ENCODE results near the gene NR3C2. TPM values are rescaled to one million over a fixed set of nuclear protein-coding genes. Genes with fewer than 3 reads are reported as not detected.
"Not testable (repeated sequence)": the region's sequence is repeated elsewhere in the genome, so short reads cannot be mapped to it uniquely, and the experiment has no call there.

The NR3C2 gene
- total RNA-seq, 2 donors from 2014 or later: 14.6 to 17.4 TPM

- TF ChIP-seq POLR2AphosphoS5 (IDR thresholded peaks at IDR 0.05) (no peak), POLR2A (IDR thresholded peaks at IDR 0.05) (no peak), CTCF (IDR thresholded peaks at IDR 0.05) (no peak)
- WGBS: 79% methylated on average over 4 of the region's 4 CpGs
- H3K4me3 ChIP-seq: no peak overlapping the region
- no peak for DNase-seq (ENCODE audit: low spot score)
- no peaks in the 10 kb centered on the region for H3K36me3 ChIP-seq
- H3K27ac ChIP-seq: no peak overlapping the region
- no peaks in the 10 kb centered on the region for H3K9me3 ChIP-seq
- no peaks in the 10 kb centered on the region for H3K27me3 ChIP-seq (replicated peaks; ENCODE audit: insufficient read depth)
- intact Hi-C loops (cut with DNase I): no loop called here
- H3K4me1 ChIP-seq (replicated peaks): no peaks in the 10 kb centered on the region
Observed at GRCh38 chr4:148143174-148143573, 299.0 kb downstream of the NR3C2 start.

GRCh38 chr4:148141501-148141900 lies 300.7 kb downstream of the NR3C2 start:
- Histone ChIP-seq H3K27me3 (replicated peaks; ENCODE audit: insufficient read depth) (no peaks in the 10 kb centered on the region), H3K27ac (no peak overlapping the region), H3K4me3 (no peak overlapping the region), H3K9me3 (no peaks in the 10 kb centered on the region), H3K36me3 (no peaks in the 10 kb centered on the region), H3K4me1 (replicated peaks) (no peaks in the 10 kb centered on the region)
- intact Hi-C loops (cut with DNase I): no loop called here
- WGBS: 77% methylated on average over 3 of the region's 3 CpGs
- no peak for DNase-seq (ENCODE audit: low spot score)
- TF ChIP-seq CTCF (IDR thresholded peaks at IDR 0.05) (no peak), POLR2A (IDR thresholded peaks at IDR 0.05) (no peak), POLR2AphosphoS5 (IDR thresholded peaks at IDR 0.05) (no peak)

- no peak for DNase-seq (ENCODE audit: low spot score)
- 92% methylated on average over 1 of the region's 1 CpG for WGBS
- intact Hi-C loops (cut with DNase I): no loop called here
- no peak overlapping the region for H3K4me3 ChIP-seq
- no peaks in the 10 kb centered on the region for H3K27me3 ChIP-seq (replicated peaks; ENCODE audit: insufficient read depth)
- H3K4me1 ChIP-seq (replicated peaks): no peaks in the 10 kb centered on the region
- H3K27ac ChIP-seq: no peak overlapping the region
- TF ChIP-seq CTCF (IDR thresholded peaks at IDR 0.05): no peak
- no peaks in the 10 kb centered on the region for H3K9me3 ChIP-seq
- no peaks in the 10 kb centered on the region for H3K36me3 ChIP-seq
Observed at GRCh38 chr4:148126825-148127224, 315.4 kb downstream of the NR3C2 start.

- no peaks in the 10 kb centered on the region for H3K36me3 ChIP-seq
- intact Hi-C loops (cut with DNase I): no loop called here
- TF ChIP-seq POLR2A (IDR thresholded peaks at IDR 0.05) (no peak), CTCF (IDR thresholded peaks at IDR 0.05) (no peak), POLR2AphosphoS5 (IDR thresholded peaks at IDR 0.05) (no peak)
- H3K4me3 ChIP-seq: no peak overlapping the region
- H3K27ac ChIP-seq: no peak overlapping the region
- no peaks in the 10 kb centered on the region for H3K27me3 ChIP-seq (replicated peaks; ENCODE audit: insufficient read depth)
- no peaks in the 10 kb centered on the region for H3K9me3 ChIP-seq
- DNase-seq (ENCODE audit: low spot score): no peak
- no peaks in the 10 kb centered on the region for H3K4me1 ChIP-seq (replicated peaks)
- WGBS: 90% methylated on average over 1 of the region's 1 CpG
Observed at GRCh38 chr4:148124512-148124911, 317.7 kb downstream of the NR3C2 start.

GRCh38 chr4:148123161-148123560 lies 319.1 kb downstream of the NR3C2 start:
- intact Hi-C loops (cut with DNase I); H3K27ac ChIP-seq; H3K9me3 ChIP-seq; DNase-seq (ENCODE audit: low spot score); H3K27me3 ChIP-seq (replicated peaks; ENCODE audit: insufficient read depth); H3K4me3 ChIP-seq; H3K36me3 ChIP-seq; H3K4me1 ChIP-seq (replicated peaks): not testable (repeated sequence)
- 93% methylated on average over 2 of the region's 2 CpGs for WGBS

All from prostate gland (tissue), 2 donors.